Measurements from ENCODE around the gene QRICH2. TPM values are rescaled to one million over a fixed set of nuclear protein-coding genes. Genes with fewer than 3 reads are reported as not detected.
A peak's percentile ranks its signal among the peaks of the same experiment; 100 is the strongest.

Gene QRICH2
- total RNA-seq, 4 donors from 2014 or later: 0.59 to 2.4 (median 1.1) TPM

- H3K27ac ChIP-seq: peak overlapping the region; percentile 50 to 93 (median 64)
- peak; percentile 91 to 93 for DNase-seq
- no peaks in the 10 kb centered on the region for H3K27me3 ChIP-seq
- peaks cover 20 to 32% of the 10 kb centered on the region in 2 donors for H3K4me1 ChIP-seq
- H3K36me3 ChIP-seq: no peaks in the 10 kb centered on the region
- intact Hi-C loops (cut with DNase I; ENCODE audit: low total_unique reads) (no loop called here), in situ Hi-C loops (cut with MboI; ENCODE audit: low sequenced_read_pairs in 4 of 4) (loop anchor here in 1 of 4 donors (10.0 kb wide), 1 partner anchor 97 kb away; no protein-coding TSS in a partner anchor)
- no peak overlapping the region for H3K4me3 ChIP-seq
- TF ChIP-seq, protein P1, sequence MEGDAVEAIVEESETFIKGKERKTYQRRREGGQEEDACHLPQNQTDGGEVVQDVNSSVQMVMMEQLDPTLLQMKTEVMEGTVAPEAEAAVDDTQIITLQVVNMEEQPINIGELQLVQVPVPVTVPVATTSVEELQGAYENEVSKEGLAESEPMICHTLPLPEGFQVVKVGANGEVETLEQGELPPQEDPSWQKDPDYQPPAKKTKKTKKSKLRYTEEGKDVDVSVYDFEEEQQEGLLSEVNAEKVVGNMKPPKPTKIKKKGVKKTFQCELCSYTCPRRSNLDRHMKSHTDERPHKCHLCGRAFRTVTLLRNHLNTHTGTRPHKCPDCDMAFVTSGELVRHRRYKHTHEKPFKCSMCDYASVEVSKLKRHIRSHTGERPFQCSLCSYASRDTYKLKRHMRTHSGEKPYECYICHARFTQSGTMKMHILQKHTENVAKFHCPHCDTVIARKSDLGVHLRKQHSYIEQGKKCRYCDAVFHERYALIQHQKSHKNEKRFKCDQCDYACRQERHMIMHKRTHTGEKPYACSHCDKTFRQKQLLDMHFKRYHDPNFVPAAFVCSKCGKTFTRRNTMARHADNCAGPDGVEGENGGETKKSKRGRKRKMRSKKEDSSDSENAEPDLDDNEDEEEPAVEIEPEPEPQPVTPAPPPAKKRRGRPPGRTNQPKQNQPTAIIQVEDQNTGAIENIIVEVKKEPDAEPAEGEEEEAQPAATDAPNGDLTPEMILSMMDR (IDR thresholded peaks at IDR 0.05 in 4 of 5, conservative IDR thresholded peaks at IDR 0.05 in 1 of 5): no peak
- TF ChIP-seq POLR2A (IDR thresholded peaks at IDR 0.05): peak in 1 of 2 donors; percentile 16
- no peaks in the 10 kb centered on the region for H3K9me3 ChIP-seq
- ATAC-seq: peak; percentile 80 to 82
Measured at GRCh38 chr17:76281573-76282371, 26.3 kb downstream of the QRICH2 start.

GRCh38 chr17:76280650-76281049, 27.4 kb downstream of the QRICH2 start:
- peaks cover 20 to 32% of the 10 kb centered on the region in 2 donors for H3K4me1 ChIP-seq
- ATAC-seq: no peak

GRCh38 chr17:76279742-76280287, 28.3 kb downstream of the QRICH2 start:
- Histone ChIP-seq H3K27me3 (no peaks in the 10 kb centered on the region), H3K4me3 (no peak overlapping the region), H3K27ac (peak overlapping the region; percentile 54 to 79 (median 73)), H3K36me3 (no peaks in the 10 kb centered on the region), H3K9me3 (no peaks in the 10 kb centered on the region), H3K4me1 (peaks cover 20 to 32% of the 10 kb centered on the region in 2 donors)
- intact Hi-C loops (cut with DNase I; ENCODE audit: low total_unique reads): loop anchor here (1.0 to 5.0 kb wide), 5 partner anchors 31 to 159 kb away; partner anchors contain the start of gene FOXJ1
- in situ Hi-C loops (cut with MboI; ENCODE audit: low sequenced_read_pairs in 4 of 4): loop anchor here in 1 of 4 donors (10.0 kb wide), 1 partner anchor 95 kb away; no protein-coding TSS in a partner anchor
- ATAC-seq: no peak
- no peak for DNase-seq
- TF ChIP-seq, protein P1 (IDR thresholded peaks at IDR 0.05 in 4 of 5, conservative IDR thresholded peaks at IDR 0.05 in 1 of 5): peak in 2 of 5 experiments; percentile 9 to 22
- no peak for TF ChIP-seq POLR2A (IDR thresholded peaks at IDR 0.05)

More at GRCh38 chr17:76280650-76281049, 27.4 kb downstream of the QRICH2 start:
- in situ Hi-C loops (cut with MboI; ENCODE audit: low sequenced_read_pairs in 4 of 4): loop anchor here in 1 of 4 donors (10.0 kb wide), 1 partner anchor 96 kb away; no protein-coding TSS in a partner anchor
- Histone ChIP-seq H3K27me3 (no peaks in the 10 kb centered on the region), H3K4me3 (no peak overlapping the region), H3K9me3 (no peaks in the 10 kb centered on the region), H3K36me3 (no peaks in the 10 kb centered on the region), H3K27ac (no peak overlapping the region)
- DNase-seq: no peak
- TF ChIP-seq, protein P1 (IDR thresholded peaks at IDR 0.05 in 4 of 5, conservative IDR thresholded peaks at IDR 0.05 in 1 of 5): no peak
- no peak for TF ChIP-seq POLR2A (IDR thresholded peaks at IDR 0.05)
- intact Hi-C loops (cut with DNase I; ENCODE audit: low total_unique reads): no loop called here

- H3K9me3 ChIP-seq: no peaks in the 10 kb centered on the region
- TF ChIP-seq POLR2A (IDR thresholded peaks at IDR 0.05): no peak
- TF ChIP-seq, protein P1 (IDR thresholded peaks at IDR 0.05 in 4 of 5, conservative IDR thresholded peaks at IDR 0.05 in 1 of 5): peak; percentile 96 to 100 (median 99)
- H3K36me3 ChIP-seq: no peaks in the 10 kb centered on the region
- no peaks in the 10 kb centered on the region for H3K27me3 ChIP-seq
- DNase-seq (peak; percentile 82 to 89), ATAC-seq (peak; percentile 50 to 70)
- peaks cover 20 to 32% of the 10 kb centered on the region in 2 donors for H3K4me1 ChIP-seq
- peak overlapping the region; percentile 54 to 79 (median 73) for H3K27ac ChIP-seq
- in situ Hi-C loops (cut with MboI; ENCODE audit: low sequenced_read_pairs in 4 of 4) (no loop called here), intact Hi-C loops (cut with DNase I; ENCODE audit: low total_unique reads) (loop anchor here (1.0 to 5.0 kb wide), 5 partner anchors 30 to 158 kb away; partner anchors contain the start of gene FOXJ1)
- no peak overlapping the region for H3K4me3 ChIP-seq
Measured at GRCh38 chr17:76278952-76279741, 28.9 kb downstream of the QRICH2 start.
